Fibroblast of pulmonary artery (primary cell): ENCODE results near the gene SPCS2.

Experiments used
- DNase-seq: peaks from one replicate; pipeline ENCODE4 v3.0.0-alpha.2; 2010; ENCODE audit warnings: low read depth
- H3K4me3 ChIP-seq: replicated peaks from 2 replicates; pipeline ENCODE4 v1.5.1; 2011; ENCODE audit warnings: low read depth, mild to moderate bottlenecking, control low read depth, low read length, moderate library complexity
- TF ChIP-seq, protein P1 (sequence below): IDR thresholded peaks from 2 replicates; pipeline ENCODE4 v1.5.1; 2011; ENCODE audit warnings: mild to moderate bottlenecking, control low read depth, low read length, inconsistent platforms; ENCODE audit errors: missing control alignments

The SPCS2 gene

DNA sequence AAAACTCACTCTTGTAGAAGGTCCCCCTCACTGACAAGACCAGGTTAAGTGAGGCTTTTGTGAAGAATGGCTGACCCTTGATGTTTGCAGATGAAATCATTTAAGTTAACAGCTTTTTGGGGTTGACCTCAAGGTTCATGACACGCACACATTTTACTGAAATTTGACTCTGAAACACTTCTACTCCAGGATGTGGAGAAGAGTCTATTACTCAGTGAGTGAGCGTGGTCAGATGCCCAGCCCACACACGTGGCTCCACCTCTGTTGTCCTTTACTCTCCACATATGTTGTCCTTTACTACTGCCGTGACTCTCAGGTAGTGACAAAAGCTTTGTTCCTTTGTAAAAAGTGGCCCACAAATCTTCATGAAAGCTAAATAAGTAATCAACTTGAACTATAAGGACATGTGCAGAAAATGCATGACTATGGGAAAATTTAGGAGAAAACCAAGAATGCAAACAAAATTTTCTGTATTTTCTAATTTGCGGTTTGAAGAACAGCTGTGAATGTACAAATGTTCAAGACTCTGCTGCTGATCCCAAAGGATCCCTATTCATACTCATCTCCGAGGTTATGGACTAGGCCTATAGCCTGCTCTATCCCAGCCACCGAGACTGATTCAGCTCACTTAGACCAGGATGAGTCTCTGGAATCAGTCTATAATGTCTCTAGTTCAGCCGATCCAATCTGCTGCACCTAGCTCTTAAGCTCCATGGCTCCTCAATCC lies 22.6 kb upstream of the SPCS2 start:
- no peak for DNase-seq

DNA sequence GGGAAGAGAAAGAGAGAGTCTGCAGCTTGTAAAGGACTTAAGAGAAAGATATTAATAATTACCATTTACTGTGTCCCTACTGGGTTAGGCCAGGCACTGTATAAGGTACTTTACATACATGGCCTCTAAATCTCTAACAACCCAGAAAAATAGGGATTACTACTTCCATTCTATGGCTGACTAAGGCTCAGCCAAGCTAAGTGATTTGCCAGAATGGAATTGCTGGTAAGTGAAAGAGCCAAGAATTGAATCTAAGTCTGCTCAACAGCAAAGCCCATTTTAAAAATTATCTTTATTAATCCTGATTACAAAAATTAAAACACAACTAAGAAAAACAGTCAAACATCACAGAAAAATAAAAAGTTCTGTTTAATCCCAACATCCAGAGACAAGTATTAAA lies 21.6 kb upstream of the SPCS2 start:
- H3K4me3 ChIP-seq = no peak overlapping the region
- TF ChIP-seq, protein P1, sequence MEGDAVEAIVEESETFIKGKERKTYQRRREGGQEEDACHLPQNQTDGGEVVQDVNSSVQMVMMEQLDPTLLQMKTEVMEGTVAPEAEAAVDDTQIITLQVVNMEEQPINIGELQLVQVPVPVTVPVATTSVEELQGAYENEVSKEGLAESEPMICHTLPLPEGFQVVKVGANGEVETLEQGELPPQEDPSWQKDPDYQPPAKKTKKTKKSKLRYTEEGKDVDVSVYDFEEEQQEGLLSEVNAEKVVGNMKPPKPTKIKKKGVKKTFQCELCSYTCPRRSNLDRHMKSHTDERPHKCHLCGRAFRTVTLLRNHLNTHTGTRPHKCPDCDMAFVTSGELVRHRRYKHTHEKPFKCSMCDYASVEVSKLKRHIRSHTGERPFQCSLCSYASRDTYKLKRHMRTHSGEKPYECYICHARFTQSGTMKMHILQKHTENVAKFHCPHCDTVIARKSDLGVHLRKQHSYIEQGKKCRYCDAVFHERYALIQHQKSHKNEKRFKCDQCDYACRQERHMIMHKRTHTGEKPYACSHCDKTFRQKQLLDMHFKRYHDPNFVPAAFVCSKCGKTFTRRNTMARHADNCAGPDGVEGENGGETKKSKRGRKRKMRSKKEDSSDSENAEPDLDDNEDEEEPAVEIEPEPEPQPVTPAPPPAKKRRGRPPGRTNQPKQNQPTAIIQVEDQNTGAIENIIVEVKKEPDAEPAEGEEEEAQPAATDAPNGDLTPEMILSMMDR = no peak
- no peak for DNase-seq

More for the DNA sequence above, 22.6 kb upstream of the SPCS2 start:
- TF ChIP-seq, protein P1 = no peak
- no peak overlapping the region for H3K4me3 ChIP-seq

DNA sequence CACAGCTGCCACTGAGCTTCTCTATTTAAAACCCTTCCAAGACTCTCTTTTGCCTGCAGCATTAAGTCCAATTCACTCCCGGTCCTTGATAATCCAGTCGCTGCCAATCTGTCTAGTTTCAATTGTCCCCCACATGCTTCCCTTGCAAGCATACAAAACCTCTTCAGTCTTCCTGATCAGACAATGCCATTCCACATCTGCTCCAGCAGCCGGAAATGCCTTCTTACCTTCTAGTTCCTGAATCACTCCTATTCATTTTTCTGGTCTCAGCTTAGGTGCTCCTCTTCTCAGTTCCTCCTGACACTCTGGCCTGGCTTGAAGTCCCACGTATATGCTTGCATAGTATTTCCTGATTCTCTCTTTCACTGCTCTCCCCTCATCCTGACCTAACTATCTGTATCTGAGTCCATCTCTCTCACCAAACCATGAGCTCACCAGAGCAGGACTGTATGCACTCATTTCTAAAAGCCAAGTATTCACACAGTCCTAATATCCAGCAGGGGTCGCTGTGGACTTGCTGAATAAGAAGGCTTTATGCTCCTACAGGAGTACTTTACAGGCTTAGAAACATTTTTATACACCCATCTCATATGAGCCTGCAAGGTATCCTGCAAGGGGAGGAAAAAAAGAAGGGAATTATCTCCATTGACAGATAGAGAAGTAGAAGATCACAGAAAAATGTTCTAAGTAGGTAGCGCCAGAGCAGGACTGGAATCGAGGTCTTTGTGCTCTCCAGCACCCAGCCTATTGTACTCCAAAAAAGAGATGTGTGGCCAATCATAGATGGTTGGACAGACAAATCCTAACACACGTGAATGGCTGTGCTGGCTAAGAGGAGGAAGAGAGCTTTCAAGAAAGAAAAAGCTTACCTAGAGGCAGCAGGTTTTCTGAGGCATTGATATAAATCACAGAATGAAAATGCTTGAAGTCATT lies 19.4 kb upstream of the SPCS2 start:
- no peak overlapping the region for H3K4me3 ChIP-seq
- DNase-seq = peak; percentile 96

DNA sequence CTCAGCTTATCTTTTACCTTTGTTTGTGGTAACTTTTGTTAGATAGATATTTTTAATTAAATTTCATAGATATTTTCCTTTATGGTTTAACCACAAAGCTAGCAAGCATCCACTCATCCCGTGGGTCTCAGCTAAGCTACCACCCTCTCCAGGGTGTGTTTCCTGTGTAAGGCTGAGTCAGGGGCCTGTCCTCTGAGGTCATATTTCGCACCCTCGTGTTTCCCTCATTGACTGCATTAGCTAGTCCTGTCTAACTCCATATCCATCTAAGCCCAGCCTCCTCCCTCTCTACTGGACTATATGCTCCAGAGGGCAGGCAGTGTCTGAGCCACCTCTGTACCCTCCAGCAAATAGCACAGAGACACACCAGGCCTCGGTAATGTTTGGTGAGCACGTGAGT lies 16.9 kb upstream of the SPCS2 start:
- DNase-seq = peak; percentile 28
- TF ChIP-seq, protein P1 = no peak

More for the DNA sequence above, 19.4 kb upstream of the SPCS2 start:
- TF ChIP-seq, protein P1 = peak; percentile 91

DNA sequence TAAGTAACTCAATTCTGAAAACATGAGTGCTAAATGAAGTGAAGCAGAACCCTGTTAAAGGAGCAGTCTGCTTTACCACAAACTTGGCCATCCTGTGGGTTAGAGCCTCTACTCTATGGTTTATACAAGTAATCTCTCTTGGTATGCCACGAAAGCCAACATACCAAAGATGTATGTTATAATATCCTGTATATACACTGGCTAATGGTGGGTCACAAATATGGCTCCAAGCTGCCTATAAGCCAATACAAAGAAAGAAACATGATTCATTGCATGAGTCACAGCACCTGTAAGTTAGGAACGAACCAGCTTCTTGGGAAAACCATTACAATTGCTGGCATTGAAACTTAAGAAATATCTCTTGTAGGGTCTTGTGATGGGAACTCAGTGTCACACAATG lies 16.3 kb upstream of the SPCS2 start:
- H3K4me3 ChIP-seq = no peak overlapping the region
- DNase-seq = peak; percentile 55
- TF ChIP-seq, protein P1 = no peak

More for the DNA sequence above, 16.9 kb upstream of the SPCS2 start:
- no peak overlapping the region for H3K4me3 ChIP-seq

DNA sequence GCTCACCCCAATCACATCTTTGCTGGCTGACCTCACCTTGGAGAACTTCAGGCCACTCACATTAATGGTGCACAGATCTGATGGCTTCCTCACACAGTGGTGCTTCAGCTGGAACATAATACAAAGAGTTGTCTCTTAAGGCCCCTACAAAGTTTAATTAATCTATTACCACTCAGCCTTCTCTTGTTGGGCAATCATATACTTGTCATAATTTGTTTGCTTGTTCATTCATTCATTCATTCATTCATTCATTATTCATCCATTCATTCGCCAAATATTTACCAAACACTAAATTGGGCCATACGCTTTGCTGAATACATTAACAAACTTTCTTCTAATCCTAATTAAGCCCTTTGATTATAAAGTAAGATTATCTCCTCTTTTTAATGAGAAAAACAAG lies 15.3 kb upstream of the SPCS2 start:
- DNase-seq = no peak
- H3K4me3 ChIP-seq = no peak overlapping the region
- TF ChIP-seq, protein P1 = no peak
